MM.1S (cell line): Measurements from ENCODE around the gene NPPC.

Experiments used
- DNase-seq: peaks from one replicate; pipeline ENCODE4 v3.0.0-alpha.2; 2015
- H2AFZ ChIP-seq: fragments of 300-600 bp; sonication (generic); 2 replicates; pipeline ENCODE4 v1.6.0; 2016; ENCODE audit warnings: antibody characterized with exemption, low read length
- H3F3A ChIP-seq: fragments of 300-600 bp; sonication (generic); 2 replicates; pipeline ENCODE4 v1.6.1; 2016; ENCODE audit warnings: mild to moderate bottlenecking, antibody characterized with exemption, low read length, moderate library complexity, mixed read lengths; ENCODE audit not compliant: insufficient read depth
- H3K27ac ChIP-seq: fragments of 300-600 bp; sonication (generic); 2 replicates; pipeline ENCODE4 v1.5.1; 2016; ENCODE audit warnings: mild to moderate bottlenecking, low read length
- H3K27me3 ChIP-seq: fragments of 300-600 bp; sonication (generic); replicated peaks from 2 replicates; pipeline ENCODE4 v1.6.0; 2016; ENCODE audit warnings: low read length; ENCODE audit not compliant: insufficient read depth
- H3K36me3 ChIP-seq: fragments of 300-600 bp; sonication (generic); replicated peaks from 2 replicates; pipeline ENCODE4 v1.6.1; 2016; ENCODE audit warnings: mild to moderate bottlenecking, low read length, mixed read lengths; ENCODE audit not compliant: insufficient read depth
- H3K4me1 ChIP-seq: fragments of 300-600 bp; sonication (generic); 2 replicates; pipeline ENCODE4 v1.6.1; 2016; ENCODE audit warnings: low read length, mixed read lengths
- H3K4me2 ChIP-seq: fragments of 300-600 bp; sonication (generic); 2 replicates; pipeline ENCODE4 v1.6.0; 2016; ENCODE audit warnings: low read depth, low read length
- H3K4me3 ChIP-seq: fragments of 300-600 bp; sonication (generic); 2 replicates; pipeline ENCODE4 v1.5.1; 2016; ENCODE audit warnings: low read length, mixed read lengths
- H3K79me2 ChIP-seq: fragments of 300-600 bp; sonication (generic); 2 replicates; pipeline ENCODE4 v1.6.1; 2016; ENCODE audit warnings: mixed run types, low read length, mixed read lengths
- H3K9ac ChIP-seq: fragments of 300-600 bp; sonication (generic); 2 replicates; pipeline ENCODE4 v1.6.1; 2016; ENCODE audit warnings: low read length, mixed read lengths
- H3K9me2 ChIP-seq: fragments of 300-600 bp; sonication (generic); replicated peaks from 2 replicates; pipeline ENCODE4 v1.6.1; 2016; ENCODE audit warnings: mild to moderate bottlenecking, low read length, mixed read lengths; ENCODE audit not compliant: insufficient read depth
- H3K9me3 ChIP-seq: fragments of 300-600 bp; sonication (generic); replicated peaks from 2 replicates; pipeline ENCODE4 v1.6.1; 2016; ENCODE audit warnings: mild to moderate bottlenecking, low read length, mixed read lengths; ENCODE audit not compliant: insufficient read depth
- H4K20me1 ChIP-seq: fragments of 300-600 bp; sonication (generic); 2 replicates; pipeline ENCODE4 v1.6.1; 2016; ENCODE audit warnings: mild to moderate bottlenecking, low read length, moderate library complexity, mixed read lengths; ENCODE audit not compliant: insufficient read depth
- EZH2 ChIP-seq: fragments of 300-600 bp; sonication (generic); optimal IDR thresholded peaks from 2 replicates; pipeline ENCODE3; 2017; ENCODE audit warnings: low read depth, mild to moderate bottlenecking, antibody characterized with exemption, low read length, mixed read lengths
- EZH2phosphoT487 ChIP-seq: fragments of 300-600 bp; sonication (generic); IDR thresholded peaks from 2 replicates; pipeline ENCODE4 v1.6.1; 2018; ENCODE audit warnings: antibody characterized with exemption, low read length
- TF ChIP-seq, protein P1 (sequence below): fragments of 300-600 bp; sonication (generic); IDR thresholded peaks from 2 replicates; pipeline ENCODE4 v1.5.1; 2016; ENCODE audit warnings: antibody characterized with exemption, low read length, mixed read lengths

NPPC gene

DNA sequence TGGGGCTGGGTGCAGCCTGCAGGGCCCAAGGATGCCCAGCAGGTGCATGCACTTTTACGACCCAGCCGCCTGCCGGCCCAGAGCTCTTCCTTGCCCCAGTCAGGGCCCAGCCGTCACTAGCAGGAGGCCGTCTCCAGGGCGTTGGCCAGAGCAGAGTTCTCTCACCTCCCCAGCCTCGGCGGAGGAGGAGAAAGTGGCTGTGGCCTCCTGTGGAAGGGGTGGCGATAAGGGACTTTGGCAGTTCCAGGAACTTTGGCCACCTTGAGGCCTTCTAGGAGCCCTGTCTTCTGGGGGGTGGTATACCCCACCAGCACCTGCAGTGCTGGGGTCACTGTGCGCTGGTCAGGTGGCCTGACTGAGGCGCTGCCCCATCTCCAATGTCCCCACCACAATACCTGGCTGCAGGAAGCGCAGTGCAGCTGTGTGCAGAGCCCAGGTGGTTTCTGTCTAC lies 22.0 kb downstream of the NPPC start:
- no peak overlapping the region for H3K27ac ChIP-seq
- H3K4me1 ChIP-seq, result 0 out of 2 replicates have a peak, but pooled peaks cover 6% of the 10 kb centered on the region
- H3K79me2 ChIP-seq, result no peaks in the 10 kb centered on the region
- no peaks in the 10 kb centered on the region for H3K36me3 ChIP-seq
- H3K9me3 ChIP-seq, result no peaks in the 10 kb centered on the region
- no peak overlapping the region for H2AFZ ChIP-seq
- no peaks in the 10 kb centered on the region for H4K20me1 ChIP-seq
- H3K4me3 ChIP-seq, result no peak overlapping the region
- no peak for DNase-seq
- no peak overlapping the region for H3K4me2 ChIP-seq
- H3F3A ChIP-seq, result no peaks in the 10 kb centered on the region
- no peaks in the 10 kb centered on the region for H3K27me3 ChIP-seq
- TF ChIP-seq EZH2 (no peak), EZH2phosphoT487 (no peak)
- TF ChIP-seq, protein P1, sequence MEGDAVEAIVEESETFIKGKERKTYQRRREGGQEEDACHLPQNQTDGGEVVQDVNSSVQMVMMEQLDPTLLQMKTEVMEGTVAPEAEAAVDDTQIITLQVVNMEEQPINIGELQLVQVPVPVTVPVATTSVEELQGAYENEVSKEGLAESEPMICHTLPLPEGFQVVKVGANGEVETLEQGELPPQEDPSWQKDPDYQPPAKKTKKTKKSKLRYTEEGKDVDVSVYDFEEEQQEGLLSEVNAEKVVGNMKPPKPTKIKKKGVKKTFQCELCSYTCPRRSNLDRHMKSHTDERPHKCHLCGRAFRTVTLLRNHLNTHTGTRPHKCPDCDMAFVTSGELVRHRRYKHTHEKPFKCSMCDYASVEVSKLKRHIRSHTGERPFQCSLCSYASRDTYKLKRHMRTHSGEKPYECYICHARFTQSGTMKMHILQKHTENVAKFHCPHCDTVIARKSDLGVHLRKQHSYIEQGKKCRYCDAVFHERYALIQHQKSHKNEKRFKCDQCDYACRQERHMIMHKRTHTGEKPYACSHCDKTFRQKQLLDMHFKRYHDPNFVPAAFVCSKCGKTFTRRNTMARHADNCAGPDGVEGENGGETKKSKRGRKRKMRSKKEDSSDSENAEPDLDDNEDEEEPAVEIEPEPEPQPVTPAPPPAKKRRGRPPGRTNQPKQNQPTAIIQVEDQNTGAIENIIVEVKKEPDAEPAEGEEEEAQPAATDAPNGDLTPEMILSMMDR, result no peak
- H3K9me2 ChIP-seq, result no peaks in the 10 kb centered on the region
- H3K9ac ChIP-seq, result no peak overlapping the region

GRCh38 chr2:231902598-231902997 lies 23.6 kb downstream of the NPPC start:
- H2AFZ ChIP-seq, result no peak overlapping the region
- H3K27ac ChIP-seq, result no peak overlapping the region
- H3K9ac ChIP-seq, result no peak overlapping the region
- H3K4me1 ChIP-seq, result 0 out of 2 replicates have a peak, but pooled peaks cover 6% of the 10 kb centered on the region
- H3K9me3 ChIP-seq, result no peaks in the 10 kb centered on the region
- TF ChIP-seq EZH2phosphoT487 (no peak), EZH2 (no peak)
- TF ChIP-seq, protein P1, result no peak
- no peaks in the 10 kb centered on the region for H3K27me3 ChIP-seq
- H3K9me2 ChIP-seq, result no peaks in the 10 kb centered on the region
- H3K4me3 ChIP-seq, result no peak overlapping the region
- no peaks in the 10 kb centered on the region for H3K36me3 ChIP-seq
- no peak overlapping the region for H3K4me2 ChIP-seq
- H4K20me1 ChIP-seq, result no peaks in the 10 kb centered on the region
- H3K79me2 ChIP-seq, result no peaks in the 10 kb centered on the region
- no peak for DNase-seq
- no peaks in the 10 kb centered on the region for H3F3A ChIP-seq

DNA sequence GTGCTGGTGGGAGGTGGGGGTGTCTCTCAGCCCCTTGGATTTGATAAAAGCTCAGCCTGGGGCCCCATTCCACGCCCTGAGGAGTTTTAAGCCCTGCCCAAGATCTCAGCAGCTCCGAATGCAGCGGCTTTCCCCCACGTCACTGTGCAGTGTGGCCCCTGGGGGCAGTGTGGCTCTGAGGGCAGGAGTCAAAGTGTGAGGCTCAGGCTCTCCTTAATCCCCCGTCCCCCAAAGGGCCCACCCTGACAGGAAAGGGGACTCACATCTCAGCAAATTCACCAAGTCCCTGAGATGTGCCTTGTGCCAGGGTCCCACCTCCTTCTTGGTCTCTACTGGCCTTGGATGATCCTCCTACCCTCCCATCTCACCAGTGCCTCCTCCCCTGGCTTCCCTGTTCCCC lies 25.2 kb downstream of the NPPC start:
- DNase-seq, result no peak
- no peaks in the 10 kb centered on the region for H3K9me3 ChIP-seq
- no peak overlapping the region for H3K27ac ChIP-seq
- no peaks in the 10 kb centered on the region for H3K27me3 ChIP-seq
- H3K79me2 ChIP-seq, result no peaks in the 10 kb centered on the region
- H3K4me1 ChIP-seq, result 0 out of 2 replicates have a peak, but pooled peaks cover 3% of the 10 kb centered on the region
- H4K20me1 ChIP-seq, result no peaks in the 10 kb centered on the region
- H3K4me3 ChIP-seq, result no peak overlapping the region
- TF ChIP-seq EZH2 (no peak), EZH2phosphoT487 (no peak)
- TF ChIP-seq, protein P1, result no peak
- H3K9me2 ChIP-seq, result no peaks in the 10 kb centered on the region
- 0 out of 2 replicates have a peak overlapping the region, but pooled peaks have one; percentile 8 for H2AFZ ChIP-seq
- H3K36me3 ChIP-seq, result no peaks in the 10 kb centered on the region
- no peak overlapping the region for H3K4me2 ChIP-seq
- no peak overlapping the region for H3K9ac ChIP-seq
- H3F3A ChIP-seq, result no peaks in the 10 kb centered on the region
